GM13976 (cell line): ENCODE measurements around the gene KRTAP10-6.

ENCODE experiments used
- DNase-seq: peaks from one replicate; pipeline ENCODE4 v3.0.0; 2012; ENCODE audit warnings: low spot score
- in situ Hi-C: fragments of 300-500 bp; cut with MboI; formaldehyde crosslinking; loops from one replicate; pipeline ENCODE4 v1.12.0; 2022; ENCODE audit warnings: low sequenced_read_pairs, mixed read lengths, inconsistent platforms; ENCODE audit not compliant: unreplicated experiment
- TF ChIP-seq, protein P1 (sequence below): IDR thresholded peaks from 2 replicates; pipeline ENCODE4 v1.5.1; 2012; ENCODE audit warnings: borderline replicate concordance, mild to moderate bottlenecking; ENCODE audit not compliant: insufficient read depth; ENCODE audit errors: extremely low read depth, missing control alignments, control extremely low read depth

The KRTAP10-6 gene

DNA sequence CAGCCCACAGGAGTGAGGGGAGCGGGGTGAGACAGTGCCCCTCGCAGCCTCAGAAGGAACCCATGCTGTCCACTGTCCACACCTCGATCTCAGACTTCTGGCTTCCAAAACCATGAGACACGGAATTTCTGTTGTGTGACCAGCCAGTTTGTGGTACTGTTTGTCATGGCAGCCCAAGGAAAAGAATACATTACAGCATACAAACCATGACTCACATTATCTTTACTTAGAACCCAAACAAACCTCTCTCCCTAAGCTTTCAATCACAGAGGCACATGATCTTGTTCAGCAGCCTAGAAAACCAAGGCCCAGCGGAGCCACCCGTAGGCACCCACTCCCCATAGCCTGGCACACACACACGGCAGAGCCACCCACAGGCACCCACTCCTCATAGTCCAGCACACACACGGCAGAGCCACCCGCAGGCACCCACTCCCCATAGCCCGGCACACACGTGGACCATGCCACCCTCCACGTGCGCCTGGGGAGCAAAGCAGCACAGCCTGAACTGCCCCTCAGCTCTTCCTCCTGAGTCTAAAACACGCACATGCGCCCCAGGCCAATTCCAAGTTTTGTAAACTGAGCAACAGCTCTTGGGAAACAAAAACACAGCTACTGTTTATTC lies 19.2 kb downstream of the KRTAP10-6 start:
- TF ChIP-seq, protein P1, sequence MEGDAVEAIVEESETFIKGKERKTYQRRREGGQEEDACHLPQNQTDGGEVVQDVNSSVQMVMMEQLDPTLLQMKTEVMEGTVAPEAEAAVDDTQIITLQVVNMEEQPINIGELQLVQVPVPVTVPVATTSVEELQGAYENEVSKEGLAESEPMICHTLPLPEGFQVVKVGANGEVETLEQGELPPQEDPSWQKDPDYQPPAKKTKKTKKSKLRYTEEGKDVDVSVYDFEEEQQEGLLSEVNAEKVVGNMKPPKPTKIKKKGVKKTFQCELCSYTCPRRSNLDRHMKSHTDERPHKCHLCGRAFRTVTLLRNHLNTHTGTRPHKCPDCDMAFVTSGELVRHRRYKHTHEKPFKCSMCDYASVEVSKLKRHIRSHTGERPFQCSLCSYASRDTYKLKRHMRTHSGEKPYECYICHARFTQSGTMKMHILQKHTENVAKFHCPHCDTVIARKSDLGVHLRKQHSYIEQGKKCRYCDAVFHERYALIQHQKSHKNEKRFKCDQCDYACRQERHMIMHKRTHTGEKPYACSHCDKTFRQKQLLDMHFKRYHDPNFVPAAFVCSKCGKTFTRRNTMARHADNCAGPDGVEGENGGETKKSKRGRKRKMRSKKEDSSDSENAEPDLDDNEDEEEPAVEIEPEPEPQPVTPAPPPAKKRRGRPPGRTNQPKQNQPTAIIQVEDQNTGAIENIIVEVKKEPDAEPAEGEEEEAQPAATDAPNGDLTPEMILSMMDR = no peak
- in situ Hi-C loops = no loop called here
- DNase-seq = no peak

DNA sequence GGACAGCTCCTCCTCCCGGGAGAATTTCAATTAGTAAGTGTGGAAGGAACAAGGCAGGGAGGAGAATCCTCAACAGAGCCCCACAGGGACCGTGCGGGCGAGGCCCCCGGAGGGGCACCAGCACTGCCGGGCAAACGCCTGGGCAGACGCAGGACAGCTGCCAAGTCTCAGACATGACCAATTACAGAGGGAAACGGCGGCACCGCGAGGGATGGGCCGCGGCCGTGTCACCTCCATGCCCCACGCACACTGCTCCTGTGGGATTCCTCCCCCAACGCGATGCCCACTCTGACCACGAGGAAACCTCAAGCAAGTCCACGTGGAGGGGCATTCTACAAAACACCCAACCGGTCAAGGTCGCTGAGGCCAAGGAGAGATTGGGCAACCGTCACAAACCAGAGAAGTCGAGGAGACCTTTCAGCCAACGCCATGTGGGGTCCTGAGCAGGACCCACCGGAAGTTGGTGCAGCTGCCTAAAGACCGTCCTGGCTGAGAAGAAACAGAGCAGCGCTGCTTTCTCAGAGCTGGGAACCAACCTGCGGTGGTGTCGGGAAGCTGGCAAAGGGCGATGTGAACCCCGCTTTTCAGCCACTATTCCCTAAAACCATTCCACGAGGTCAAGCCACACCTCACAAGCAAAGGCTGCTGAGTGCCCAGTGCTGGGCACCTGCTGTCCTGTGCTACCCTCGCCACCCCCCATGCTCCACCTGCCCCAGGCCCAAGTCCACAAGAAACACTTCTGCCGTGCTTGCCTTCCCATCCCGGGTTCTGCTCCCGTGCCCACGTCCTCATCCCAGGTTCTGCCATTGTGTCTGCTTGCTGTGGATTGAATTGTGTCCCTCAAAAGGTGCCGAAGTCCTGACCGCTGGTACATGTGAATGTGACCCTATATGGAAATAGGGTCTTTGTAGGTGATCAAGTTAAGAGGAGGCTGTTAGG lies 20.2 kb downstream of the KRTAP10-6 start:
- DNase-seq = no peak
- in situ Hi-C loops = no loop called here
- TF ChIP-seq, protein P1 = no peak

DNA sequence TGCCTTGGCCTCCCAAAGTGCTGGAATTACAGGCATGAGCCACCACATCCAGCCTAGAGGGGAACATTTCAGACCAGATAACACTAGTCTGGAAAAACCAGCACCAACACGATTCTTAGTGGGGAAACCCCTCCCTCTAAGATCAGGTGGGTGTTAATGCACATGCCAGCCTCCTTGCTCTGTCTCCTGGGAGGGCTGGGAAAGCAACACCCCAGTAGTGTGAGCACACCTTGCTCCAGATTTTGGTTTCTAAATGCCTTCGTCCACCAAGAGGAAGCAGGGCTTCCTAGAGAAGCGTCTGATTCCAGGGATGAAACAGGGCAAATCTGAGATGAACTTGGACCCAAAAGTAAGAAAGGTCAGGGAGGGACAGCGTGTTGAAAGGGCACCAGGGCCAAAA lies 21.0 kb downstream of the KRTAP10-6 start:
- TF ChIP-seq, protein P1 = no peak
- DNase-seq = no peak
- in situ Hi-C loops = no loop called here

DNA sequence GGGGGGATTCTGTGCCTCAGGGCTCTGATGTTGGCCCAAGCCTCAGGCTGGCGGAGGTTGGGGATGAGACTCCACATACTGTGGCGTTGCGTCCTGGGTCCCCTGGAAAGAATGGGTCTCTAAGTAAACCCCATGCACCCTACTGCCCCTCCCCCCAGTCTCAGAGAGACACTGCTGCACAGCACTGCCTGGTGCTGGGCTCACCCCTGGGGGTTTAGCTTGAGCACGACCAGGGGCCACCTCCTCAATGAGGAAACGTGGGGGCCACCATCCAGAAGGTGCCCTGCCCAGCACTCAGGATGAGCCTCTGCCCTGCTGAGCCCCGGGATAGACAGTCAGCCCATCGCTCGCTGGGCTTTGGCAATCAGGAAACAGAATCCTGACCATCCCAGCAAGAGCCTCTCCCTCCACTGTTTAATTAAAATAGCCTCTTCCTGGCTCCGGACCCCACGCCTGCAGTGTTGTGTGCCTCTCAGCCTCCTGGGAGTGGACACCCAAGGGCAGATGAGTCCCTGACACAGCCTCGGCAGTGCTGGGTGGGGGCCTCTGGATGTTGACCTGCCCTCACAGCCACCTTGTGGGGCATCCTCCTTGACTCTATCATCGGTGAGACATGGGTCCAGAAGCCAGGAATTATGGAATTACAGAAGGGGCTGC lies 22.3 kb downstream of the KRTAP10-6 start:
- TF ChIP-seq, protein P1 = no peak
- no peak for DNase-seq
- in situ Hi-C loops = no loop called here

DNA sequence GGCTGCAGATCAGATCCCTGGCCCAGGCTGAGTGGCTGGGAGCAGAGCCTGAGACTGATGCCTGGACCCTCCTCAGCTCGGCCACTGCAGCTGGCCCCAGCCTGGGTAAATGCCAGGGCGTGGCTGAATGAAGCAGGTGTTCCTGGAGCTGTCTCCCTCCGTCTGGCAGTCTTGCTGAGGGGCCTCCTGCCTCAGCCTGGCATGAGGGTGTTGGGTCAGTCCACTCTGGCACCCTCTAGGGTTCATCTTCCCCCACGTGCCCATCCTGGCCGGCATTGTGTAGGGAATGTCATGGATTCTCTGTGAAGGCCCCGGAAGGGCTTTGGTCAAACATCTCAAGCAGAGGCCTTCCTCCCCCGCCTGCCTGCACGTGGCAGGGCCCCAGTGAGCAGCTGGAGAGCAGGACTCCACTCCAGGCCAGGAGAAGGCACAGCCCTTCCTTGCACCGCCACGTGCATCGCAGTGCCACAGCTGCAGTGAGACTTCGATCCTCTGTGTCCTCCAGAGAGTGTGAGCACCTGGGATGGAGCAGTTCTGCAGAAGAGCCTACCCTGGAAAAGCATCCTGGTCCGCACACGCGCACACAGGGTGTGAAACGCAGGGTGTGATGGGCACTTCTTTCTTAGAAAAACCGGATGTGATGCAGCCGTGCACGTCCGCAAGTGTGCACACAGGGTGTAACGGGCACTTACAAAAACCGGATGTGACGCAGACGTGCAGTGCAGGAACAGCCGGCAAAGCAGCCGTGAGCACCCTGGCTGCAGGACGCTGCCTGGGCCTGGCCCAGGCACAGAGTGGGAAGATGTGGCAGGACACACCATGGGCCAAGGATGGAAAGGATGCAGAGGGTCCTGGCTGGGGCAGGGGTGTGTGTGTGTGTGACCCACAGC lies 23.4 kb downstream of the KRTAP10-6 start:
- DNase-seq = no peak
- TF ChIP-seq, protein P1 = no peak
- in situ Hi-C loops = no loop called here

DNA sequence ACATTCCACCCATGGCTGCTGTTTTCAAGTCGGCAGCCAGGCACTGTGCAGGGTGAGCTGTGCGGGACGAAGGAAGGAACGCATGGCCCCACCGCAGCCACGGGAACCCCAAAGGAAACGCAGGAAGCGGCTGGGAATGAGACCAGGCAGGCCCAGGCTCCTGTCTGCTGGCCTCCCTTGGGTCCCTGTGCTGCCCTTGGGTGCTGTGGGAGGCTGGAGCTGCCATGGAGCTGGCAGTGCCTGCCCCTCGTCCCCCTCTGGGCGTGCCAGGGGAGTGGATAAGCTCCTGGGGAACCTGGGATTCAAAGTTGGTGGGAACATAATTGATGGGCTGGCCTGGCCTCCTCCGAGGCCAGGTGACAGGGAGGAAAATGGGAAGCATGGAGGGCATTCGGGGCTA lies 24.0 kb downstream of the KRTAP10-6 start:
- TF ChIP-seq, protein P1 = no peak
- in situ Hi-C loops = no loop called here
- DNase-seq = no peak
